ENCODE measurements around the gene NSUN3. TPM values are rescaled to one million over a fixed set of nuclear protein-coding genes. Genes with fewer than 3 reads are reported as not detected.

Gene NSUN3
- total and polyA plus RNA-seq, 2 donors (not counting 3 experiments of a cell fraction or from before 2014, with no cell fraction given): 3.4 to 10.7 TPM

DNA sequence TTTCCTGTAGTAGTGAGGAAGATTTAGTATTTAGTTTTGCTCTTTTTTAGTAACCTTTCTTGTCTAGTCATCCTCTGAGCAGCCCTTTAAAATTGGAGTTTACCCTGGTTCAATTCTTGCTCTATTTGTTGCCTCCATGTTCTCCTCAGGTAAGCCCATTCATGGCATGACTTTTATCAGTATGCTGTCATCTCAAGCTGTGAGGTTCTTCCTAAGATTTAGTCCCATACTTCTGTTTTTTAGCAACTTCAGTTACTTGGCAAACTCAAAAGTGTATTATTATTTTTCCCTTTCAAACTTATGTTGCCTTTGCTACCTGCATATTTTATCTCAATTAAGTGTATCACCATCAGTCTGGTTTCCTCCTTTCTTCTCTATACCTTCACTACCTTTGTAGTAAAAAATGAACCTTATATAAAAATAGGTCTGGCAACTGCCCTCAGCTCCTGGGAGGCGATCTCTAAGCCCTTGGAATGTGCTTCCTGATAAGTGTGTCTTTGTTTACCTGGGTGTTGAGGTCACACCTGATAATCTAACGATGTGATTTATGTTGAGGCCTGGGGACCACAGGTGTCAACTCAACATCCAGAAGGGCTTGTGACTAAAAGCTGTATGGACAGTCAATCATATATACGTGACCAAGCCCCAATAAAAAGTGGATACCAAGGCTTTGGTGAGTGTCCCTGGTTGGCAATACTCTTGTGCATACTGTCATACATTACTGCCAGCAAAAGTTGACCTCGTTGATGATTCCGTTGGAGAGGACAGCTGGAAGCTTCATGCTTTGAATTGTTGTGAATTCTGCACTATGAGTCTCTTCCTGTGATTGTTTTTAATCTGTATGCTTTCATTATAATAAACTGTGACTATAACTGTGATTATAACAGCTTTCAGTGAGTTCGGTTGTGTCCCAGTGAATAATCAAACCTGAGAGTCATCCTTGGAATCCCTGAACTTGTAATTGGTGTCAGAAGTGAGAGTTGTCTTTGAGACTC is 3.9 kb downstream of the NSUN3 start:
- POLR2A ChIA-PET: no interaction called here
- DNase-seq (ENCODE audit: low read depth, low spot score): peak; percentile 29
- dilution Hi-C loops (cut with MboI; ENCODE audit: extremely low pct_ligation_motif_present, low sequenced_read_pairs): no loop called here

More for the DNA sequence above, 3.9 kb downstream of the NSUN3 start:
- no peak overlapping the region for H2AFZ ChIP-seq (ENCODE audit: low read depth, low read length)
- H3K4me2 ChIP-seq (ENCODE audit: insufficient read depth, low read length): peak overlapping the region; percentile 28
- no peak overlapping the region for H3K9ac ChIP-seq (replicated peaks; ENCODE audit: extremely low read depth, insufficient read depth, low read length)
- no TSS peak for BruUV-seq (replicated peaks)
- H3K27me3 ChIP-seq (ENCODE audit: control insufficient read depth in 2 of 2, insufficient read depth in 2 of 2, low read length in 2 of 2): no peaks in the 10 kb centered on the region
- peaks cover 2 to 4% of the 10 kb centered on the region in 2 experiments for H3K36me3 ChIP-seq (ENCODE audit: control insufficient read depth in 2 of 2, extremely low read depth in 1 of 2, insufficient read depth in 2 of 2, low read length in 2 of 2)
- H3K79me2 ChIP-seq (ENCODE audit: control insufficient read depth, insufficient read depth, low read length): peaks cover 10% of the 10 kb centered on the region
- no peaks in the 10 kb centered on the region for H3K9me3 ChIP-seq (replicated peaks; ENCODE audit: control insufficient read depth, insufficient read depth, low read length)
- no peak overlapping the region for H3K4me3 ChIP-seq (replicated peaks in 1 of 3; ENCODE audit: insufficient read depth in 1 of 3, low read depth in 1 of 3, low read length in 3 of 3)
- peak overlapping the region; percentile 35 for H3K27ac ChIP-seq (ENCODE audit: insufficient read depth, low read depth, low read length)
- TF ChIP-seq GATA2 (IDR thresholded peaks at IDR 0.05; ENCODE audit: insufficient read depth, insufficient read length, low read depth, low read length): no peak
- TF ChIP-seq POLR2AphosphoS5 (IDR thresholded peaks at IDR 0.05; ENCODE audit: insufficient read depth, low read depth, low read length): no peak
- TF ChIP-seq, protein P1, sequence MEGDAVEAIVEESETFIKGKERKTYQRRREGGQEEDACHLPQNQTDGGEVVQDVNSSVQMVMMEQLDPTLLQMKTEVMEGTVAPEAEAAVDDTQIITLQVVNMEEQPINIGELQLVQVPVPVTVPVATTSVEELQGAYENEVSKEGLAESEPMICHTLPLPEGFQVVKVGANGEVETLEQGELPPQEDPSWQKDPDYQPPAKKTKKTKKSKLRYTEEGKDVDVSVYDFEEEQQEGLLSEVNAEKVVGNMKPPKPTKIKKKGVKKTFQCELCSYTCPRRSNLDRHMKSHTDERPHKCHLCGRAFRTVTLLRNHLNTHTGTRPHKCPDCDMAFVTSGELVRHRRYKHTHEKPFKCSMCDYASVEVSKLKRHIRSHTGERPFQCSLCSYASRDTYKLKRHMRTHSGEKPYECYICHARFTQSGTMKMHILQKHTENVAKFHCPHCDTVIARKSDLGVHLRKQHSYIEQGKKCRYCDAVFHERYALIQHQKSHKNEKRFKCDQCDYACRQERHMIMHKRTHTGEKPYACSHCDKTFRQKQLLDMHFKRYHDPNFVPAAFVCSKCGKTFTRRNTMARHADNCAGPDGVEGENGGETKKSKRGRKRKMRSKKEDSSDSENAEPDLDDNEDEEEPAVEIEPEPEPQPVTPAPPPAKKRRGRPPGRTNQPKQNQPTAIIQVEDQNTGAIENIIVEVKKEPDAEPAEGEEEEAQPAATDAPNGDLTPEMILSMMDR (IDR thresholded peaks at IDR 0.05; ENCODE audit: extremely low read depth in 1 of 2, insufficient read depth in 1 of 2, low read depth in 1 of 2, low read length in 2 of 2): no peak
- no peak for TF ChIP-seq EZH2 (IDR thresholded peaks at IDR 0.05; ENCODE audit: borderline replicate concordance, low read depth, low read length, severe bottlenecking)
- no peak for TF ChIP-seq POLR2A (IDR thresholded peaks at IDR 0.05; ENCODE audit: low read depth, low read length)
- no peak for TF ChIP-seq MAX (IDR thresholded peaks at IDR 0.05; ENCODE audit: insufficient read depth, insufficient read length)
- TF ChIP-seq FOS (IDR thresholded peaks at IDR 0.05; ENCODE audit: borderline replicate concordance, insufficient read depth, low read length): no peak
- TF ChIP-seq JUN (IDR thresholded peaks at IDR 0.05; ENCODE audit: borderline replicate concordance, insufficient read depth, insufficient read length, low read depth): no peak
- no peak for TF ChIP-seq MYC (IDR thresholded peaks at IDR 0.05; ENCODE audit: low read depth, low read length)
- no peaks in the 10 kb centered on the region for H4K20me1 ChIP-seq (replicated peaks; ENCODE audit: control insufficient read depth, extremely low read depth, insufficient read depth, low read length)
- no peak for FAIRE-seq
- H3K9me1 ChIP-seq (replicated peaks; ENCODE audit: control insufficient read depth, extremely low read depth, insufficient read depth, low read length): no peaks in the 10 kb centered on the region
- H3K4me1 ChIP-seq (ENCODE audit: control insufficient read depth, extremely low read depth, insufficient read depth, low read length): peaks cover 15% of the 10 kb centered on the region
- intact Hi-C loops (cut with micrococcal nuclease): loop anchor here (10.0 kb wide), 1 partner anchor 162 kb away; no protein-coding TSS in a partner anchor
- CTCF ChIA-PET: interaction anchor here (0.8 to 1.2 kb wide), 2 partner anchors 62 to 69 kb away, joined by 3 to 6 read pairs; no protein-coding TSS in a partner anchor

Measured in endothelial cell of umbilical vein (primary cell).